Activated CD4-positive, alpha-beta T cell treated with anti-CD3 and anti-CD28 coated beads for 1 hour (primary cell): ENCODE results near the gene EBF3.

Experiments used
- DNase-seq: peaks from one replicate; pipeline ENCODE4 v3.0.0-alpha.2; 2020

EBF3 gene

GRCh38 chr10:129958629-129959543, 5.2 kb downstream of the EBF3 start:
- no peak for DNase-seq

GRCh38 chr10:129958148-129958628, 5.9 kb downstream of the EBF3 start:
- DNase-seq = no peak

- DNase-seq = no peak
Observed at GRCh38 chr10:129956876-129957673, 7.0 kb downstream of the EBF3 start.

GRCh38 chr10:129956286-129956670, 7.8 kb downstream of the EBF3 start:
- DNase-seq = no peak

- no peak for DNase-seq
Observed at GRCh38 chr10:129955601-129956285, 8.3 kb downstream of the EBF3 start.

- no peak for DNase-seq
Observed at GRCh38 chr10:129954492-129955315, 9.4 kb downstream of the EBF3 start.

GRCh38 chr10:129953119-129954051, 10.7 kb downstream of the EBF3 start:
- no peak for DNase-seq

- DNase-seq = no peak
Observed at GRCh38 chr10:129952378-129953118, 11.5 kb downstream of the EBF3 start.

- no peak for DNase-seq
Observed at GRCh38 chr10:129951970-129952265, 12.2 kb downstream of the EBF3 start.

- no peak for DNase-seq
Observed at GRCh38 chr10:129951101-129951969, 12.7 kb downstream of the EBF3 start.

- DNase-seq = no peak
Observed at GRCh38 chr10:129950676-129951075, 13.4 kb downstream of the EBF3 start.

GRCh38 chr10:129949891-129950291, 14.2 kb downstream of the EBF3 start:
- no peak for DNase-seq

- DNase-seq = no peak
Observed at GRCh38 chr10:129949411-129949810, 14.7 kb downstream of the EBF3 start.

GRCh38 chr10:129946859-129947258, 17.2 kb downstream of the EBF3 start:
- DNase-seq = no peak

GRCh38 chr10:129945941-129946760, 17.9 kb downstream of the EBF3 start:
- no peak for DNase-seq

GRCh38 chr10:129945526-129945925, 18.5 kb downstream of the EBF3 start:
- no peak for DNase-seq

GRCh38 chr10:129945064-129945463, 19.0 kb downstream of the EBF3 start:
- no peak for DNase-seq

- DNase-seq = no peak
Observed at GRCh38 chr10:129944456-129944855, 19.6 kb downstream of the EBF3 start.
